Activated CD8-positive, alpha-beta T cell treated with anti-CD3 and anti-CD28 coated beads, Interleukin-2, amount 10 ng/mL, durations not matched to agents 7 days and 5 days (primary cell): ENCODE measurements around the gene ZNF525. TPM values are rescaled to one million over a fixed set of nuclear protein-coding genes. Genes with fewer than 3 reads are reported as not detected.

Experiments used
- total RNA-seq, 2 experiments: library from RNA; stranded (reverse); gene quantifications; one replicate each; pipeline ENCODE4 v1.2.3, GENCODE V29; 2021

The ZNF525 gene
- total RNA-seq, 2 experiments from 2014 or later, result 19.0 to 22.3 TPM

Other genes starting within 250 kb of the ZNF525 start
- gene ZNF415, start 232.8 kb upstream of the ZNF525 start, total RNA-seq, result 1 to 10 TPM; 1.4 to 1.9 TPM
- 10 to 100 TPM; 12.8 to 13.7 TPM for gene ZNF347, start 206.7 kb upstream of the ZNF525 start, total RNA-seq
- 1 to 10 TPM; 4.9 to 5.9 TPM for gene ZNF665, start 172.3 kb upstream of the ZNF525 start, total RNA-seq
- 1 to 10 TPM; 7.1 to 9.8 TPM for gene ZNF677, start 110.8 kb upstream of the ZNF525 start, total RNA-seq
- not detected for gene VN1R2, start 107.4 kb upstream of the ZNF525 start, total RNA-seq
- not detected for gene VN1R4, start 98.0 kb upstream of the ZNF525 start, total RNA-seq
- gene ZNF845, start 32.0 kb upstream of the ZNF525 start, total RNA-seq, result 1 to 10 TPM; 9.0 to 9.1 TPM
- 10 to 100 TPM; 11.8 to 12.5 TPM for gene ZNF765, start 29.4 kb downstream of the ZNF525 start, total RNA-seq
- 10 to 100 TPM; 13.8 to 14.8 TPM for gene ZNF761, start 66.3 kb downstream of the ZNF525 start, total RNA-seq
- gene ZNF813, start 102.0 kb downstream of the ZNF525 start, total RNA-seq, result 1 to 10 TPM; 5.0 to 6.2 TPM
- 10 to 100 TPM; 17.3 to 20.6 TPM for gene ZNF331, start 172.4 kb downstream of the ZNF525 start, total RNA-seq